ENCODE data around the gene MAST4.

MAST4 gene

GRCh38 chr5:66570201-66570600 lies 26.0 kb upstream of the MAST4 start:
- TF ChIP-seq, protein P1, sequence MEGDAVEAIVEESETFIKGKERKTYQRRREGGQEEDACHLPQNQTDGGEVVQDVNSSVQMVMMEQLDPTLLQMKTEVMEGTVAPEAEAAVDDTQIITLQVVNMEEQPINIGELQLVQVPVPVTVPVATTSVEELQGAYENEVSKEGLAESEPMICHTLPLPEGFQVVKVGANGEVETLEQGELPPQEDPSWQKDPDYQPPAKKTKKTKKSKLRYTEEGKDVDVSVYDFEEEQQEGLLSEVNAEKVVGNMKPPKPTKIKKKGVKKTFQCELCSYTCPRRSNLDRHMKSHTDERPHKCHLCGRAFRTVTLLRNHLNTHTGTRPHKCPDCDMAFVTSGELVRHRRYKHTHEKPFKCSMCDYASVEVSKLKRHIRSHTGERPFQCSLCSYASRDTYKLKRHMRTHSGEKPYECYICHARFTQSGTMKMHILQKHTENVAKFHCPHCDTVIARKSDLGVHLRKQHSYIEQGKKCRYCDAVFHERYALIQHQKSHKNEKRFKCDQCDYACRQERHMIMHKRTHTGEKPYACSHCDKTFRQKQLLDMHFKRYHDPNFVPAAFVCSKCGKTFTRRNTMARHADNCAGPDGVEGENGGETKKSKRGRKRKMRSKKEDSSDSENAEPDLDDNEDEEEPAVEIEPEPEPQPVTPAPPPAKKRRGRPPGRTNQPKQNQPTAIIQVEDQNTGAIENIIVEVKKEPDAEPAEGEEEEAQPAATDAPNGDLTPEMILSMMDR (conservative IDR thresholded peaks at IDR 0.05; ENCODE audit: control insufficient read depth, insufficient read depth, low read depth, low read length): no peak
- no peak overlapping the region for H3K4me3 ChIP-seq (ENCODE audit: control insufficient read depth, low read depth, low read length)
- no peak for DNase-seq (ENCODE audit: low read depth)

GRCh38 chr5:66573733-66574132 lies 22.5 kb upstream of the MAST4 start:
- TF ChIP-seq, protein P1 (conservative IDR thresholded peaks at IDR 0.05; ENCODE audit: control insufficient read depth, insufficient read depth, low read depth, low read length): no peak
- DNase-seq (ENCODE audit: low read depth): no peak
- H3K4me3 ChIP-seq (ENCODE audit: control insufficient read depth, low read depth, low read length): no peak overlapping the region

DNA sequence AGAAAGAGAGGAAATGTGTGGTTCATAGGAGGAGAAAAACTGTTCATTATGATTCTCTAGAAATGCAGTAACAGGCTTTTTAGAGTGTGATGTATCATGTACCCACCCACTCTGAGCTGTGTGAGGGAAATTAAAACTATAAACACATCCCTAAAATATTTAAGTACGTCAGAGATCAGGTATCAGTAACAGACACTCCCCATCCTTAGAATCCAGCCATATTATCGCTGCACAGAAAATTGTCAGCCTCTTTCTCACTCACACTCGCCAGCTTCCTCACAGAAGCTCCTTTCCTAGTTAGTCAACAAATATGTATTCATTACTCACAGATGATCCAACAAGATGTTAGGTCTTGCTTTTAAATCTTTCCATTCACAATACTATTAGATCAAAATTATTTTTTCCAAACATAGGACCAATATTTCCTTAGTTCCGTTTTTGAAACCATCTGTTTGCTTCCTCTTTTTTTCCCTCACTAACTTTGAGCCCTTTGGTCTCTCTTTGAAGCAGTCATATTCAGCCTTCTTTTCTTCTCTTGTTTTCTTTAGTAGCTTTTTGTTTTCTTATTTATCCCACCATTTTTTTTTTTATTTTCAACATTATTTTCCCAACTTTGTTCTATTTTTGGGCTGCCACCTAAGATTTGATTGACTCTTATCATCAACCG lies 13.6 kb upstream of the MAST4 start:
- H3K4me3 ChIP-seq (ENCODE audit: control insufficient read depth, low read depth, low read length): no peak overlapping the region
- peak; percentile 30 for DNase-seq (ENCODE audit: low read depth)
- TF ChIP-seq, protein P1 (conservative IDR thresholded peaks at IDR 0.05; ENCODE audit: control insufficient read depth, insufficient read depth, low read depth, low read length): no peak

DNA sequence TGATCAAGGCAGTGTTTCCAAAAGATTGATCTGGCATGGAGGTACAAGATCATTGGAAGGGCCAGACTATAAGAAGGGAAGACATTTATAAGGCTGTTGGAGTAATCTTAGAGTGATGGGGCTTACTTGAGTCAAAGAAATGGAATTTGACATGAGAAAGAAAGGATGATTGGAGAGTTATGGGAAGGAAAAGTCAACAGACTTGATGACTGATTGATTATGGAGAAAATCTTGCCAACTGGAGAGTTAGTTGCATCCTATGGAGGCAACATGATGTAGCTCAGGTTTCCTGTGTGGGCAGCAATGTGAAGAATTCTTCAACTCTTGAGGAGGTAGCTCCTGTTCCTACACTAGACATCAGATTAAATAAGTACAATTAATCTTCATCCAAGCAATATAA lies 10.9 kb upstream of the MAST4 start:
- TF ChIP-seq, protein P1 (conservative IDR thresholded peaks at IDR 0.05; ENCODE audit: control insufficient read depth, insufficient read depth, low read depth, low read length): no peak

DNA sequence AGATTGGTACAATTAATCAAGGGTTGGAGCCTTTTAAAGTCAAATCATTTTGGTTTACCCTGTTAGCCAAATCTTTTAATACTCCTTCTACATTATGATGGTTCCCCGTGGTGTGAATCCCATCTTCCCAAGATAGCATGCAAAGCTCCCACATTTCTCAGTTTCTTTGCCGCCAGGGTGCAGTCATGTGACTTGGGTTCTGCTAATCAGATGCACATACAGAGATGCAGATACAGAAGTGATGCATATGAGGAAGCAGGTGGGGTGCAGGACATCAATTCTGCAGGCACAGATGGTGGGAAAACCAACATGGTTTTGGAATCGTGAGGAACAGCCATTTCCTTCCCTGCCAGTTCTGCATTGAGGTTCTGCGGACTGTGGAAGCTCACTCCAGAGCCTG lies 8.4 kb upstream of the MAST4 start:
- TF ChIP-seq, protein P1 (conservative IDR thresholded peaks at IDR 0.05; ENCODE audit: control insufficient read depth, insufficient read depth, low read depth, low read length): no peak
- H3K4me3 ChIP-seq (ENCODE audit: control insufficient read depth, low read depth, low read length): no peak overlapping the region
- DNase-seq (ENCODE audit: low read depth): no peak

More for the DNA sequence above, 10.9 kb upstream of the MAST4 start:
- no peak overlapping the region for H3K4me3 ChIP-seq (ENCODE audit: control insufficient read depth, low read depth, low read length)
- DNase-seq (ENCODE audit: low read depth): no peak

- DNase-seq (ENCODE audit: low read depth): peak; percentile 1
- TF ChIP-seq, protein P1 (conservative IDR thresholded peaks at IDR 0.05; ENCODE audit: control insufficient read depth, insufficient read depth, low read depth, low read length): no peak
- peak overlapping the region; percentile 45 for H3K4me3 ChIP-seq (ENCODE audit: control insufficient read depth, low read depth, low read length)
Measured at GRCh38 chr5:66596636-66597182, 516 bp downstream of the MAST4 start.
